GM18526 (cell line): Measurements from ENCODE around the gene PGP.
A peak's percentile ranks its signal among the peaks of the same experiment; 100 is the strongest.

Source experiments
- POLR2A ChIP-seq: IDR thresholded peaks from 3 replicates; pipeline ENCODE4 v1.6.1; 2011; ENCODE audit not compliant: insufficient read length; ENCODE audit errors: extremely low read depth

The PGP gene, protein sequence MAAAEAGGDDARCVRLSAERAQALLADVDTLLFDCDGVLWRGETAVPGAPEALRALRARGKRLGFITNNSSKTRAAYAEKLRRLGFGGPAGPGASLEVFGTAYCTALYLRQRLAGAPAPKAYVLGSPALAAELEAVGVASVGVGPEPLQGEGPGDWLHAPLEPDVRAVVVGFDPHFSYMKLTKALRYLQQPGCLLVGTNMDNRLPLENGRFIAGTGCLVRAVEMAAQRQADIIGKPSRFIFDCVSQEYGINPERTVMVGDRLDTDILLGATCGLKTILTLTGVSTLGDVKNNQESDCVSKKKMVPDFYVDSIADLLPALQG

DNA sequence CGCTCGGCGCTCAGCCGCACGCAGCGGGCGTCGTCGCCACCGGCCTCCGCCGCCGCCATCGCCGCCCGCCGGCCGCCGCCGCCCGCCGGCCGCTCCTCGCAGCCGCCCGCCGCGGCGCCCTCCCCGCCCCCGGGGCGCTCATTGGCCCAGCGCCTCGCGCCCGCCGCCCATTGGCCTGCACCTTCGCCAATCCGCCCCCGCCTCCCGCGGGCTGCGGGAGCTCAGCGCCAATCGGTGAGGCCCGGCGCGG, at the start of gene PGP:
Gene PGP, minus strand, starts transcription at position 122 of the 250 bp plus-strand sequence. Its CDS starts 63 bp downstream, at position 59.
- TF ChIP-seq POLR2A, result no peak

DNA sequence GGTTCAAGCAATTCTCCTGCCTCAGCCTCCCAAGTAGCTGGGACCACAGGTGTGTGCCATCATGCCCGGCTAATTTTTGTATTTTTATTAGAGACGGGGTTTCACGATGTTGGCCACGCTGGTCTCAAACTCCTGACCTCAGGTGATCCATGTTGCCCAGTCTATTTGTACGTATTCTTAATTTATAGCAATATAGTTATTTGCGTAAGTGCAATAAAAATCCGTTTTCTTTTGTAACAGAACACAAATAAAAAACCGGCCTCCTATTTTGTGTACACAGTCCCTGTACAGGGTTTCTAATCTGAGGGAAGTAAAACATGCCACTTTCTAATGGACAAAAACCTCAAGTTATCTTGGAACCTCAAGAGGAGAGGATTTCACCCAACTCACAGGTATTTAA, 45.6 kb upstream of the PGP start:
- no peak for TF ChIP-seq POLR2A

- no peak for TF ChIP-seq POLR2A
Observed at GRCh38 chr16:2257726-2258125, 43.1 kb upstream of the PGP start.

GRCh38 chr16:2256531-2257140, 42.0 kb upstream of the PGP start:
- no peak for TF ChIP-seq POLR2A

GRCh38 chr16:2253293-2253692, 38.7 kb upstream of the PGP start:
- no peak for TF ChIP-seq POLR2A

DNA sequence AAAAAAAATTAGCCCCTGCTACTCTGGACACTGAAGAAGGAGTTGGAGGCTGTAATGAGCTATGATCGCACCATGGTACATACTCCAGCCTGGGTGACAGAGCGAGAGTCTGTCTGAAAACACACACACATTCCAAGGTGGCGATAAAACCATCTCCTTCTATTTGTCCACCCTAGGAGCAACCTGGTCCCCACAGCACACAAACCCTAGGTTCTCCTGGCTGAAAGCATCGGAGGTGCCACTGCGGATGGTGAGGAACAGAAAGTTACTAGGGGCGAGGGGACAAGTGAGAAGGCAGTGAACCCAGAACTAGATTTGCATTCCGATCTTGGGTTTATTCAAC, 38.1 kb upstream of the PGP start:
- TF ChIP-seq POLR2A, result no peak

GRCh38 chr16:2251296-2252111, 36.9 kb upstream of the PGP start, which contains the start of gene ECI1:
Gene ECI1, minus strand, starts transcription at chr16:2251587. Its CDS starts 21 bp downstream, at chr16:2251566.
- TF ChIP-seq POLR2A, result peak; percentile 86

DNA sequence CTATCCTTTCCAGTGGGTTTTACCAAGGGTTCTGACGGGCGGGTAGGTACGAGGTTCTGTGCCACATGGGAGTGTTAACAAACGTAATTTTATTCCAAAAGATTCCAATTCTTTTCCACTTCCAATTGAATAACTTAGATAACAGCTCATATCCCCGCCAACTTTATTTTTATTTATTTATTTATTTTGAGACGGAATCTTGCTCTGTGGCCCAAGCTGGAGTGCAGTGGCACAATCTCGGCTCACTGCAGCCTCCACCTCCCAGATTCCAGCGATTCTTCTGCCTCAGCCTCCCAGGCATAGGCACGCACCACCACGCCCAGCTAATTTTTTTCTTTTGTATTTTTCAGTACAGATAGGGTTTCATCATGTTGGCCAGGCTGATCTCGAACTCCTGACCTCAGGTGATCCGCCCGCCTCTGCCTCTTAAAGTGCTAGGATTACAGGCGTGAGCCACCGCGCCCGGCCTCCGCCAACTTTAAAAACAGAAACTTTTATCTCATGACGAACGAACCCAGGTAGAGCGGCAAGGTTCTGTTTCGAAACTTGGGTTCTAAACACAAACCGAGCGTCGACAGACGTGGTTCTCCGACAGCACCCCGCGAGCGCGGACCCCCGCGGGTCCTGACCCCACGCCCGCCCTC, 36.1 kb upstream of the PGP start:
- no peak for TF ChIP-seq POLR2A

DNA sequence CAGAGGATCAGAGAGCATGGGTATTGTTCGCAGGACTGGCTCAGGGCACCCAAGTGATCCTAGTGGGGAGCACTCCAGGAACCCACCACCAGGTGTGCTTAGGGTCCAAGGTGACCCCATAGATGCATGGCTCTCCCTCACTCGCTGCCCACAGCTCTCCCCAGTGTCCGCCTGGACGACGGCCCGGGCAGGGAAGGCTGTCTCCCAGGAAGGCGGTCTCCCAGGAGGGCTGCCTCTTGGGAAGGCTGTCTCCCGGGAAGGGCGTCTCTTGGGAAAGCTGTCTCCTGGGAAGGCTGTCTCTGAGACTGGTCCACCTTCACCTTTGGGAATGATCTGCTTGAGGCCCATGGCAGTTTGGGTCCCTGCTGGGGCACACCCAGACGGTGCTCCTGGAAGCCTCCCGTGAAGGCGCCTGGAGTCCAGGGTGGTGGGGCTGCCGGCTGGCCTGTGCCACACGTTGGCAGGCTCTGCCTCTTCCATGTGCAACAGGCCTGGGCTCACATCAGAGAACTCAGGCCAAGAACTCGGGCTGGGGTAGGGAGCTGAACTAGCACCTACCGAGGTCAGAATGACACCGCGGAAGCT, 31.8 kb upstream of the PGP start:
- no peak for TF ChIP-seq POLR2A

DNA sequence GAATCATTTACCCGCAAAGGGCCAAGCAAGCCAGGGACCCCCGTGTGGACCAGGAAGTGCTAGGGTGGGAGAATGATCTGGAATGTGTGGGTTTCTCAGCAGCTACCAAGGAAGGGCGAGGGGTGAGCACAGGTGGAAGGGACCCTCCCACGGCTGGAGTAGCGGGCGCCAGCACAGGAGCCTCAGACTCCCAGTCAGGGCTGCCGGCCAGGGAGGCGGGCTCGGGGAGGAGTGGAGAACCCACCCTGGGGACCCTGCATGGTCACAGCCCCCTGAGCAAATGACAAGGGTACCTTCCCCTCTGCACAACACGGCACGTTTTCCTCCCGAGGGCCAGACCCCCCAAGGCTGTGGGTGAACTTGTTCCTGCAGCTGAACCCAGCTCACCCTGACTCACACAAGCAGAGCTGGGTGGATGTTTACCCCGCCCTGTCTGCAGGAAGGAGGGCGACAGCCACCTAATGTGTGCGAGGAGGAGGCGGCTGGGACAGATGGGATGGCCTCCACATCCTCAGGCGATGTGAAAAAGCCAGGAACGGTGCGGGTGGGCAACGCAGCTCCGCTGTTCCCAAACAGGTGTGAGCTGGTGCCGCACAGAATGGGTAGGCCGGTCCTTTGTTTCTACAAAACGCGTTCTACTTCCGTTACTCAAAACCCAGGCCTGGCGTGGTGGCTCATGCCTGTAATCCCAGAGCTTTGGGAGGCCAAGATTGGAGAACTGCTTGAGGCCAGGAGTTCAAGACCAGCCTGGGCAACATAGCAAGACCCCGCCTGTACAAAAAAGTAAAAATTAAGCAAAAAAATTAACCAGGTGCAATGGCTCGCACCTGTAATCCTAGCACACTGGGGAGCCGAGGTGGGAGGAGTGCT, 30.5 kb upstream of the PGP start:
- no peak for TF ChIP-seq POLR2A

- no peak for TF ChIP-seq POLR2A
Observed at GRCh38 chr16:2244301-2244700, 29.7 kb upstream of the PGP start.

- no peak for TF ChIP-seq POLR2A
Observed at GRCh38 chr16:2243781-2244180, 29.1 kb upstream of the PGP start.

DNA sequence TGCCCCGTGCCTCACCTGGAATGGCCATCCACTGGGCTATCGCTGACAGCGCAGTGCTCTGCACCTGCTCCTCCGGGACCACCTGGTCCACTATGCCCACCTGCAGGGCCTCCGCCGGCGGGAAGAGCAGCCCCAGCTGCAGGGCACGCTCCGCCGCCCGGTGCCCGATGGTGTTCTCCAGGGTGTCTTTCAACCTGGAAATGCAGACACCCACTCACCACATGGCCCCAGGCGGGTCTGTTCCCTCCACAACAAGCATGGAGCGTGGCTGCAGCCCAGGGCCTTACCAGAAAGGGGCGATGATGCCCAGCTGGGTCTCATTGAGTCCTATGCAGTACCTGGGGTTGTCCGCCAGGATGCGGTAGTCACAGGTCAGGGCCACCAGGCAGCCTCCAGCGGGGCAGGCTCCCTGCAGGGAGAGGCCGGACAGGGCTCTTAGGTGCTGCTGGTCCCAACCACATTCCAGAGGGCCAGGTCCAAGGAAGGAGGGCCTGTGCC, 28.4 kb upstream of the PGP start:
- TF ChIP-seq POLR2A, result no peak

DNA sequence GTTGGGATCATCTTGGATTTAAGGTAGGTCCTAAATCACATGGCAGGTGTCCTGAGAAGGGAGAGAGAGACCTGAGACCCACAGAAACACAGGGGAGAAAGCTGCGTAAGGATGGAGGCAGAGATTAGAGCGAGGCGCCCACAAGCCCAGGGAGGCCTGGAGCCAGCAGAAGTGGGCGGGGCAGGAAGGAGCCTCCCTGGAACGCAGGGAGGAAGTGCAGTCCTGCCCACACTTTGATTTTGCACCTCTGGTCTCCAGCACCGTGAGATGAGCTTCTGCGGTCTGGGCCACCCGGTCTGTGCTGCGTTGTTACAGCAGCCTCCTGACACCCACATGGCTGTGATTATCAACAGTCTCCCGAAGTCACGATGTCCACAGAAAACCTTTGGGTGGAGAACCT, 28.0 kb upstream of the PGP start:
- TF ChIP-seq POLR2A, result no peak

GRCh38 chr16:2238838-2239675, 24.4 kb upstream of the PGP start:
- TF ChIP-seq POLR2A, result no peak
